Common myeloid progenitor, CD34-positive (primary cell): ENCODE data around the gene GRIK5.

Source experiments
- CTCF ChIA-PET: fragments of 350-600 bp; sonication (Branson Sonifier 250); formaldehyde crosslinking; loops from one replicate; lab custom pipeline; 2021; ENCODE audit warnings: antibody characterized with exemption; lab: Charles Lee
- POLR2A ChIA-PET: fragments of 350-600 bp; sonication (Branson Sonifier 250); formaldehyde crosslinking; loops from one replicate; lab custom pipeline; 2021; ENCODE audit warnings: antibody characterized with exemption; lab: Charles Lee
- DNase-seq, 3 donors: peaks; one replicate each; pipeline versions ENCODE4 v3.0.0 to v3.0.0-alpha.2; 2013
- H3K27ac ChIP-seq, 2 experiments: 1 replicate in 1 of 2; 2 replicates in 1 of 2; pipeline ENCODE4 v1.7.0; 2013; ENCODE audit warnings: inconsistent platforms in 2 of 2, low read length in 2 of 2, mild to moderate bottlenecking in 2 of 2, low read depth in 1 of 2, moderate library complexity in 1 of 2; ENCODE audit not compliant: severe bottlenecking in 2 of 2, insufficient read depth in 1 of 2, poor library complexity in 1 of 2
- H3K27me3 ChIP-seq, 5 experiments: replicated peaks in 2 of 5; 1 replicate in 3 of 5; 2 replicates in 2 of 5; pipeline versions ENCODE4 v1.6.1 to v1.7.0; 2013; ENCODE audit warnings: low read length in 4 of 5, mild to moderate bottlenecking in 2 of 5, moderate library complexity in 2 of 5, inconsistent platforms in 1 of 5; ENCODE audit not compliant: insufficient read depth in 5 of 5, control insufficient read depth in 4 of 5
- H3K36me3 ChIP-seq, 4 experiments: 1 replicate in 2 of 4; 2 replicates in 2 of 4; pipeline versions ENCODE4 v1.6.1 to v1.7.0; 2013; ENCODE audit warnings: low read length in 3 of 4, control low read depth in 1 of 4, mild to moderate bottlenecking in 1 of 4; ENCODE audit not compliant: control insufficient read depth in 4 of 4, insufficient read depth in 4 of 4
- H3K4me1 ChIP-seq, 4 experiments: 1 replicate in 3 of 4; 2 replicates in 1 of 4; pipeline versions ENCODE4 v1.6.1 to v1.7.1; 2013; ENCODE audit warnings: low read length in 3 of 4, mild to moderate bottlenecking in 3 of 4, control low read depth in 1 of 4, inconsistent platforms in 1 of 4, moderate library complexity in 1 of 4; ENCODE audit not compliant: control insufficient read depth in 4 of 4, insufficient read depth in 4 of 4; ENCODE audit errors: control extremely low read depth in 1 of 4
- H3K4me3 ChIP-seq, 7 experiments: 1 replicate in 4 of 7; 2 replicates in 3 of 7; pipeline versions ENCODE4 v1.5.1 to v1.7.0; 2013; ENCODE audit warnings: mild to moderate bottlenecking in 7 of 7, low read length in 6 of 7, moderate library complexity in 6 of 7, inconsistent platforms in 2 of 7, low read depth in 2 of 7, control low read depth in 1 of 7; ENCODE audit not compliant: insufficient read depth in 4 of 7, control insufficient read depth in 1 of 7; ENCODE audit errors: extremely low read depth in 1 of 7
- H3K9me3 ChIP-seq, 5 experiments: 1 replicate in 4 of 5; 2 replicates in 1 of 5; pipeline versions ENCODE4 v1.6.1 to v1.7.1; 2013; ENCODE audit warnings: low read length in 4 of 5, mild to moderate bottlenecking in 2 of 5, inconsistent platforms in 1 of 5, low read depth in 1 of 5, moderate library complexity in 1 of 5; ENCODE audit not compliant: control insufficient read depth in 4 of 5, insufficient read depth in 2 of 5; ENCODE audit errors: control extremely low read depth in 1 of 5
- WGBS: methylation state at CpG from one replicate; pipeline ENCODE4 v1.1.5; 2013; ENCODE audit not compliant: insufficient coverage; 5-methylcytosine and 5-hydroxymethylcytosine counted together

The GRIK5 gene

DNA sequence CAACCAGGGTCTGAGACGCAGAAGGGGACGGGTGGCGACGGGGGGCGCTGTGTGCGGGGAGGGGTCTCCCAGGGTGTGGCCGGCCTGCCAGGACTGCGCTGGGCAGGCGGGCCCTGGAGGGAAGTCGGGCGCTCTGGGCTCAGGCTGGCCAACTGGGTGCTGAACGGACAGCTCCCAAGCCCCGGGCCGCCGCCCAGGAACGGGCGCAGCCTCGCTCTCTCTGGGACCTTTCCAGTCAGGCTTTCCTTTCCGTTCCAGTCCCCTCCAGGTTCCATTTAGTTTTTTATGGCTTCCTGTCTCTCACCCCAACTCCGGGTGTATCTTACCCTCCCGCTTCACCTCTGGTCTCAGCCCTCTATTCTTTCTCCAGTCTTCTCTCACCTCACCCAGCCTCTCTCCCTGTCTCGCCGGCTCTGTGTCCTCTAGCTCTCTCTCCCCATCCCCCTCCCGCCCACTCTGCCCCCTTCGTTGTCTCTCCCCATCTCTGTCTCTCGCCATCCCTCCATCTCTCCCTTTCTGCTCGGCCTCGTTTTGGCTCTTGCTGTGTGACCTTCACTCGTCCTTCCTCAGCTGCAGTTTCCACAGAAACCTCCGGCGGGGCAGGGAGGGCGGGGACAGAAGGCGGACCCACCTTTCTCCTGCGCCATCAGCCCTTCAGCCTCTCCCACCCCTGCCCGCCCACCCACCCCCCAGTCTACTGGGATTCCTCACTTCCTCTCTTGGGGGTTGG is 72.7 kb downstream of the GRIK5 start:
- Histone ChIP-seq H3K27me3 (peaks cover 2 to 72% (median 47%) of the 10 kb centered on the region in 5 experiments), H3K36me3 (peaks cover 0 to 17% (median 0%) of the 10 kb centered on the region in 4 experiments), H3K4me3 (peak overlapping the region in 1 of 7 experiments; percentile 17), H3K27ac (no peak overlapping the region), H3K4me1 (peaks cover 0 to 30% (median 24%) of the 10 kb centered on the region in 4 experiments), H3K9me3 (no peaks in the 10 kb centered on the region)
- peak; percentile 14 to 60 (median 53) for DNase-seq
- ChIA-PET CTCF (interaction anchor here (1.0 kb wide), 1 partner anchor 15 kb away, joined by 3 read pairs; no protein-coding TSS in a partner anchor), POLR2A (interaction anchor here (0.7 kb wide), 1 partner anchor 20 kb away, joined by 3 read pairs; no protein-coding TSS in a partner anchor)
- WGBS: 3% methylated on average over 26 of the region's 35 CpGs

- ChIA-PET CTCF (interaction anchor here (1.0 kb wide), 1 partner anchor 12 kb away, joined by 3 read pairs; no protein-coding TSS in a partner anchor), POLR2A (no interaction called here)
- Histone ChIP-seq H3K36me3 (peaks cover 0 to 8% (median 0%) of the 10 kb centered on the region in 4 experiments), H3K4me1 (peaks cover 0 to 30% (median 24%) of the 10 kb centered on the region in 4 experiments), H3K9me3 (no peaks in the 10 kb centered on the region), H3K27me3 (peaks cover 2 to 73% (median 47%) of the 10 kb centered on the region in 5 experiments), H3K4me3 (no peak overlapping the region), H3K27ac (no peak overlapping the region)
- WGBS: 67% methylated on average over 7 of the region's 12 CpGs
- DNase-seq: peak in 2 of 3 donors; percentile 5 to 17
These were observed 73.8 kb downstream of the GRIK5 start for GRCh38 chr19:41995959-41996797.

DNA sequence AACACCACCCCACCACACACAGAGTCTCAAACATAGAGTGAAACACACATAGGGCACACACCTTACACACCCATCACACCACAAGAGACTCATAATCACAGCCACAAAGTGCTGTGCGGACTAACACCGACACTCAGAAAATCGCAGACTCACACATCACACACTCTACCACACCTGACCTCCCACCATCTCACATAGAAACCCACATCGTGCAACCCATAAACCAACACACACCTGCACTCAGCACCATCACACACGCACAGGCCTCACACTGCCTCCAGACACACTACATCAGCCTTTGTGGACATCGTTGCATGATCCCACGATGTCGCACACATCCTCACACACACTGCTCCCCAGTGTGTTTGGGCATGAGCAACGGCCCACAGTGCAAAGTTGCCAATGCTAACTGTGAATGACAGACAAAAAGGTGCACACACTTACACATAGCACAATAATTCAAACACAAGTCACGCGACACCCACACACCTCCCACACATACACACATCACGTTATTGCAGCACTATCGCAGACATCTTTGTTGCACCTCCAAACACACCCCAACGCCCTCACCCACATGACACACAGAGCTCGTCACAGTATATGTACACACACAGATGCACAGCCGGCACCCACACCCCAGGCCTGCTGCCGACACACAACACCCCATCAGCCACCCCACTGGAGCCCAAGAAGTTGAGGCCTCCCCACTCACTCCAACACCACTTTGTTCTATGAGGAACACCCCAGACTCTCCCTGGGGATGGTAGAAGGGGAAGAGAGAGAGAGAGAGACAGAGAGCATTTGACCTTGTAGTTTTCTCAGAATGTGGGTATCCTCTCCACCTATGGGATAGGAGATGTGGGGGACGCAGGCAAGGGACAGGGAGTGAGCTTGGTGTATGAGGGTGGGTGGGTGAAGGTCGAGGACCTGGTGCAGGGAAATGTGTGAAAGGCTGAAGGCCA is 74.7 kb downstream of the GRIK5 start:
- CTCF ChIA-PET: interaction anchor here (1.0 kb wide), 1 partner anchor 13 kb away, joined by 3 read pairs; no protein-coding TSS in a partner anchor
- Histone ChIP-seq H3K36me3 (peaks cover 0 to 3% (median 0%) of the 10 kb centered on the region in 4 experiments), H3K9me3 (no peaks in the 10 kb centered on the region), H3K4me3 (no peak overlapping the region), H3K27ac (no peak overlapping the region), H3K4me1 (peaks cover 0 to 30% (median 24%) of the 10 kb centered on the region in 4 experiments), H3K27me3 (peaks cover 0 to 68% (median 43%) of the 10 kb centered on the region in 5 experiments)
- POLR2A ChIA-PET: no interaction called here
- no peak for DNase-seq
- WGBS: 87% methylated on average over 16 of the region's 19 CpGs

- Histone ChIP-seq H3K4me3 (peak overlapping the region in 4 of 7 experiments; percentile 39 to 75 (median 66)), H3K27me3 (peaks cover 0 to 61% (median 36%) of the 10 kb centered on the region in 5 experiments), H3K4me1 (peaks cover 0 to 30% (median 24%) of the 10 kb centered on the region in 4 experiments), H3K36me3 (no peaks in the 10 kb centered on the region), H3K27ac (no peak overlapping the region), H3K9me3 (no peaks in the 10 kb centered on the region)
- WGBS: 33% methylated on average over 10 of the region's 13 CpGs
- DNase-seq: peak; percentile 48 to 80 (median 76)
- ChIA-PET POLR2A (no interaction called here), CTCF (no interaction called here)
These were observed 75.5 kb downstream of the GRIK5 start for GRCh38 chr19:41994521-41994971.

- Histone ChIP-seq H3K27me3 (peaks cover 0 to 54% (median 32%) of the 10 kb centered on the region in 5 experiments), H3K27ac (no peak within 1 kb of the TSS)
- CTCF ChIA-PET: interaction anchor here (0.5 kb wide), 1 partner anchor 294 kb away, joined by 3 read pairs; no protein-coding TSS in a partner anchor
These were observed 76.2 kb downstream of the GRIK5 start, which contains the start of gene ATP1A3 for GRCh38 chr19:41993612-41994483. TSS of gene ATP1A3 (minus strand) at chr19:41994230. CDS start at chr19:41994076, 154 bp downstream.

More at GRCh38 chr19:41993612-41994483, 76.2 kb downstream of the GRIK5 start, which contains the start of gene ATP1A3:
- Histone ChIP-seq H3K4me3 (peak within 1 kb of the TSS; percentile 38 to 75 (median 57)), H3K4me1 (peaks cover 0 to 26% (median 24%) of the 10 kb centered on the region in 4 experiments), H3K9me3 (no peaks in the 10 kb centered on the region), H3K36me3 (no peaks in the 10 kb centered on the region)
- under 1% methylated on average over 75 of the region's 84 CpGs for WGBS
- POLR2A ChIA-PET: no interaction called here
- DNase-seq: peak; percentile 52 to 79 (median 75)
